Pulmonary artery endothelial cell (primary cell): ENCODE results near the gene WFDC6. TPM values are rescaled to one million over a fixed set of nuclear protein-coding genes. Genes with fewer than 3 reads are reported as not detected.

ENCODE experiments used
- DNase-seq: peaks from one replicate; pipeline ENCODE4 v3.0.0-alpha.2; 2011; ENCODE audit warnings: low read depth, low spot score
- total RNA-seq: library from RNA; depleted of rRNA; stranded (reverse); fragments of >200 nt; gene quantifications from 2 replicates; pipeline ENCODE4 v1.2.3, GENCODE V29; 2014

Gene WFDC6
- total RNA-seq, 1 donor from 2014 or later, result not detected

GRCh38 chr20:45518282-45518681, 21.0 kb downstream of the WFDC6 start:
- DNase-seq, result no peak

GRCh38 chr20:45515147-45515913, 24.0 kb downstream of the WFDC6 start, which contains the start of gene SPINT3:
Gene SPINT3 (minus strand): TSS chr20:45515622. CDS start chr20:45515608, 14 bp downstream.
- no peak for DNase-seq

- DNase-seq, result no peak
Observed at GRCh38 chr20:45510242-45510862, 28.9 kb downstream of the WFDC6 start.

- no peak for DNase-seq
Observed at GRCh38 chr20:45509091-45509490, 30.2 kb downstream of the WFDC6 start.

GRCh38 chr20:45508068-45508886, 31.0 kb downstream of the WFDC6 start:
- no peak for DNase-seq

- no peak for DNase-seq
Observed at GRCh38 chr20:45507011-45507820, 32.1 kb downstream of the WFDC6 start.

- no peak for DNase-seq
Observed at GRCh38 chr20:45506398-45506797, 32.9 kb downstream of the WFDC6 start.

GRCh38 chr20:45503403-45503802, 35.9 kb downstream of the WFDC6 start:
- no peak for DNase-seq

GRCh38 chr20:45502561-45502960, 36.7 kb downstream of the WFDC6 start:
- no peak for DNase-seq

- DNase-seq, result no peak
Observed at GRCh38 chr20:45501600-45501999, 37.7 kb downstream of the WFDC6 start.

GRCh38 chr20:45500022-45500421, 39.3 kb downstream of the WFDC6 start:
- DNase-seq, result no peak

- DNase-seq, result no peak
Observed at GRCh38 chr20:45497971-45498494, 41.2 kb downstream of the WFDC6 start.

- DNase-seq, result no peak
Observed at GRCh38 chr20:45496166-45496565, 43.1 kb downstream of the WFDC6 start.

GRCh38 chr20:45495501-45495941, 43.8 kb downstream of the WFDC6 start:
- DNase-seq, result no peak

GRCh38 chr20:45489083-45489531, 50.2 kb downstream of the WFDC6 start:
- DNase-seq, result no peak

- DNase-seq, result no peak
Observed at GRCh38 chr20:45487231-45487635, 52.0 kb downstream of the WFDC6 start.

- no peak for DNase-seq
Observed at GRCh38 chr20:45485388-45485787, 53.9 kb downstream of the WFDC6 start.

- DNase-seq, result no peak
Observed at GRCh38 chr20:45484676-45485075, 54.6 kb downstream of the WFDC6 start.
